H9 (cell line): ENCODE data around the gene COL4A6. TPM values are rescaled to one million over a fixed set of nuclear protein-coding genes. Genes with fewer than 3 reads are reported as not detected.

Source experiments
- DNase-seq: peaks from one replicate; pipeline ENCODE4 v3.0.0-alpha.2; 2017
- H2AFZ ChIP-seq: one replicate; pipeline ENCODE4 v1.6.1; 2013; ENCODE audit warnings: mild to moderate bottlenecking, low read length, control low read depth, moderate library complexity
- H2AK5ac ChIP-seq: 2 replicates; pipeline ENCODE4 v1.6.1; 2013; ENCODE audit warnings: low read length, control low read depth, mixed read lengths; ENCODE audit not compliant: insufficient read length
- H2BK120ac ChIP-seq: one replicate; pipeline ENCODE4 v1.6.1; 2013; ENCODE audit warnings: low read depth, mild to moderate bottlenecking, low read length, control low read depth, inconsistent platforms; ENCODE audit not compliant: poor library complexity, severe bottlenecking
- H2BK12ac ChIP-seq: 2 replicates; pipeline ENCODE4 v1.6.1; 2013; ENCODE audit warnings: low read length, control low read depth, mixed read lengths, low read depth; ENCODE audit not compliant: insufficient read length
- H2BK15ac ChIP-seq: 2 replicates; pipeline ENCODE4 v1.6.1; 2013; ENCODE audit warnings: low read depth, low read length, control low read depth
- H2BK20ac ChIP-seq: one replicate; pipeline ENCODE4 v1.6.1; 2013; ENCODE audit warnings: low read depth, mild to moderate bottlenecking, low read length, control low read depth, inconsistent platforms; ENCODE audit not compliant: poor library complexity, severe bottlenecking
- H2BK5ac ChIP-seq: 2 replicates; pipeline ENCODE4 v1.6.1; 2013; ENCODE audit warnings: low read length, control low read depth, mixed read lengths; ENCODE audit not compliant: insufficient read length
- H3K14ac ChIP-seq: 2 replicates; pipeline ENCODE4 v1.6.1; 2013; ENCODE audit warnings: low read length, control low read depth; ENCODE audit not compliant: insufficient read depth
- H3K18ac ChIP-seq: 2 replicates; pipeline ENCODE4 v1.6.1; 2013; ENCODE audit warnings: low read depth, mild to moderate bottlenecking, mixed read lengths, low read length, control low read depth; ENCODE audit not compliant: insufficient read length
- H3K23ac ChIP-seq: 2 replicates; pipeline ENCODE4 v1.6.1; 2013; ENCODE audit warnings: low read length, control low read depth, mixed read lengths, low read depth; ENCODE audit not compliant: insufficient read length
- H3K23me2 ChIP-seq: 2 replicates; pipeline ENCODE4 v1.6.1; 2013; ENCODE audit warnings: low read depth, mild to moderate bottlenecking, mixed read lengths, low read length, control low read depth; ENCODE audit not compliant: insufficient read length, poor library complexity, severe bottlenecking
- H3K27ac ChIP-seq: 2 replicates; pipeline ENCODE4 v1.5.1; 2013; ENCODE audit warnings: low read length, control low read depth, mixed read lengths, low read depth; ENCODE audit not compliant: insufficient read length
- H3K27me3 ChIP-seq: 2 replicates; pipeline ENCODE4 v1.6.1; 2013; ENCODE audit warnings: low read length, control low read depth, inconsistent platforms; ENCODE audit not compliant: insufficient read depth
- H3K4ac ChIP-seq: 2 replicates; pipeline ENCODE4 v1.6.1; 2013; ENCODE audit warnings: low read depth, mild to moderate bottlenecking, control low read depth, inconsistent platforms, low read length, moderate library complexity
- H3K4me1 ChIP-seq: 2 replicates; pipeline ENCODE4 v1.6.1; 2013; ENCODE audit warnings: low read length, control low read depth, inconsistent platforms; ENCODE audit not compliant: insufficient read depth
- H3K4me2 ChIP-seq: 2 replicates; pipeline ENCODE4 v1.6.1; 2013; ENCODE audit warnings: low read length, control low read depth, mixed read lengths; ENCODE audit not compliant: insufficient read length, insufficient read depth
- H3K56ac ChIP-seq: 2 replicates; pipeline ENCODE4 v1.6.1; 2013; ENCODE audit warnings: low read depth, mild to moderate bottlenecking, mixed read lengths, low read length, control low read depth; ENCODE audit not compliant: insufficient read length
- H3K79me1 ChIP-seq: 2 replicates; pipeline ENCODE4 v1.6.1; 2013; ENCODE audit warnings: low read depth, mild to moderate bottlenecking, moderate library complexity, low read length, control low read depth, inconsistent platforms; ENCODE audit not compliant: insufficient read depth, poor library complexity, severe bottlenecking
- H3K79me2 ChIP-seq: 2 replicates; pipeline ENCODE4 v1.6.1; 2013; ENCODE audit warnings: low read length, control low read depth, inconsistent platforms; ENCODE audit not compliant: insufficient read depth
- H3K9ac ChIP-seq: 2 replicates; pipeline ENCODE4 v1.6.1; 2013; ENCODE audit warnings: low read length, control low read depth, mixed read lengths; ENCODE audit not compliant: insufficient read length; ENCODE audit errors: extremely low read depth
- H3K9me3 ChIP-seq: one replicate; pipeline ENCODE4 v1.6.1; 2013; ENCODE audit warnings: low read depth, low read length, inconsistent platforms; ENCODE audit not compliant: control insufficient read depth
- H3T11ph ChIP-seq: one replicate; pipeline ENCODE4 v1.6.1; 2013; ENCODE audit warnings: mild to moderate bottlenecking, low read length, control low read depth, inconsistent platforms
- H4K20me1 ChIP-seq: one replicate; pipeline ENCODE4 v1.6.1; 2013; ENCODE audit not compliant: control insufficient read depth, insufficient read length, insufficient read depth
- H4K5ac ChIP-seq: 2 replicates; pipeline ENCODE4 v1.6.1; 2013; ENCODE audit warnings: low read depth, mild to moderate bottlenecking, mixed read lengths, low read length, control low read depth; ENCODE audit not compliant: insufficient read length
- H4K8ac ChIP-seq: replicated peaks from 2 replicates; pipeline ENCODE4 v1.6.1; 2013; ENCODE audit warnings: low read length, control low read depth, mixed read lengths, low read depth; ENCODE audit not compliant: insufficient read length
- H4K91ac ChIP-seq: 2 replicates; pipeline ENCODE4 v1.6.1; 2013; ENCODE audit warnings: low read depth, mild to moderate bottlenecking, moderate library complexity, mixed read lengths, low read length, control low read depth; ENCODE audit not compliant: insufficient read length
- H3K27ac Mint-ChIP-seq, 3 experiments: 2 replicates in 2 of 3; 3 replicates in 1 of 3; pipeline ENCODE4 v1.8.0; 2020 to 2021; ENCODE audit warnings: mixed read lengths in 3 of 3, mild to moderate bottlenecking in 1 of 3, moderate library complexity in 1 of 3
- H3K27me3 Mint-ChIP-seq: 2 replicates; pipeline ENCODE4 v1.8.0; 2021; ENCODE audit warnings: low read depth, mild to moderate bottlenecking, moderate library complexity, mixed read lengths
- H3K36me3 Mint-ChIP-seq, 3 experiments: 2 replicates in 2 of 3; 3 replicates in 1 of 3; pipeline ENCODE4 v1.8.0; 2020 to 2021; ENCODE audit warnings: low read depth in 3 of 3, mixed read lengths in 3 of 3; ENCODE audit not compliant: insufficient read depth in 1 of 3
- H3K4me1 Mint-ChIP-seq, 2 experiments: 2 replicates each; pipeline ENCODE4 v1.8.0; 2020; ENCODE audit warnings: mixed read lengths in 2 of 2
- H3K4me3 Mint-ChIP-seq, 2 experiments: 2 replicates in 1 of 2; 3 replicates in 1 of 2; pipeline ENCODE4 v1.8.0; 2020 to 2021; ENCODE audit warnings: mild to moderate bottlenecking in 2 of 2, mixed read lengths in 2 of 2, moderate library complexity in 1 of 2
- H3K9me3 Mint-ChIP-seq, 2 experiments: 2 replicates in 1 of 2; 3 replicates in 1 of 2; pipeline ENCODE4 v1.8.0; 2020; ENCODE audit warnings: mild to moderate bottlenecking in 2 of 2, mixed read lengths in 2 of 2, moderate library complexity in 1 of 2
- WGBS: extraction: QIAGEN DNeasy Blood & Tissue Kit; methylation state at CpG from one replicate; pipeline ENCODE4 v1.1.7; 2013; ENCODE audit warnings: missing lambda C conversion rate, low lambda C conversion rate, mixed read lengths; ENCODE audit not compliant: insufficient read length; ENCODE audit errors: extremely low coverage; 5-methylcytosine and 5-hydroxymethylcytosine counted together
- total RNA-seq: library from RNA; stranded (reverse); gene quantifications from 2 replicates; pipeline ENCODE4 v1.2.1, GENCODE V29; 2021
- TF ChIP-seq, protein P1 (sequence below): fragments of 200-600 bp; sonication (generic); conservative IDR thresholded peaks from 3 replicates; pipeline ENCODE4 v1.8.0; 2021; ENCODE audit warnings: antibody characterized with exemption, mild to moderate bottlenecking

Gene COL4A6
- total RNA-seq, 1 experiment from 2014 or later, result 16.7 TPM

DNA sequence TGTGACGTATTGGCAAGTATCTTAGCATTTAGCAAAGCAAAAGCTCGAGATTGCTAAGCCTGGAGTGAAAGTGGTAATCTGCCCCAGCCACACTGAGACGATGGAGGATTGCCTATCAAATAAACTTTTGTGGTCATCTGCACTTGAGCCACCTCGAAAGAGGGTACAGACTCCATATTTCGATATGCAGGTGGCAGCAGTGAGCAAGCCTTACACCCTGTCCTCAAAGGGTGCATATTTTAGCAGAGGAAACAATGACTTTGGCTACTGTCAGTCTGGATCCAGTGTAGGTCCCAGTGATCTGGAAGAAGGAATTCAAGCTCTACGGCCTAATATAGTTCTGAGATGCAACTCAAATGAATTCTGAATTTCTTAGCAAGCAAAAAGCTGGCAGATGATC, 192.8 kb downstream of the COL4A6 start:
- H4K91ac ChIP-seq, result no peak overlapping the region
- no peak overlapping the region for H3K23ac ChIP-seq
- no peak overlapping the region for H2BK15ac ChIP-seq
- H3K56ac ChIP-seq, result no peak overlapping the region
- no peaks in the 10 kb centered on the region for H3K79me1 ChIP-seq
- H3K9me3 ChIP-seq, result no peaks in the 10 kb centered on the region
- no peak overlapping the region for H3K18ac ChIP-seq
- no peak overlapping the region for H3K14ac ChIP-seq
- H4K20me1 ChIP-seq, result no peaks in the 10 kb centered on the region
- H2BK120ac ChIP-seq, result no peak overlapping the region
- no peak overlapping the region for H2BK12ac ChIP-seq
- H2BK20ac ChIP-seq, result no peak overlapping the region
- TF ChIP-seq, protein P1, sequence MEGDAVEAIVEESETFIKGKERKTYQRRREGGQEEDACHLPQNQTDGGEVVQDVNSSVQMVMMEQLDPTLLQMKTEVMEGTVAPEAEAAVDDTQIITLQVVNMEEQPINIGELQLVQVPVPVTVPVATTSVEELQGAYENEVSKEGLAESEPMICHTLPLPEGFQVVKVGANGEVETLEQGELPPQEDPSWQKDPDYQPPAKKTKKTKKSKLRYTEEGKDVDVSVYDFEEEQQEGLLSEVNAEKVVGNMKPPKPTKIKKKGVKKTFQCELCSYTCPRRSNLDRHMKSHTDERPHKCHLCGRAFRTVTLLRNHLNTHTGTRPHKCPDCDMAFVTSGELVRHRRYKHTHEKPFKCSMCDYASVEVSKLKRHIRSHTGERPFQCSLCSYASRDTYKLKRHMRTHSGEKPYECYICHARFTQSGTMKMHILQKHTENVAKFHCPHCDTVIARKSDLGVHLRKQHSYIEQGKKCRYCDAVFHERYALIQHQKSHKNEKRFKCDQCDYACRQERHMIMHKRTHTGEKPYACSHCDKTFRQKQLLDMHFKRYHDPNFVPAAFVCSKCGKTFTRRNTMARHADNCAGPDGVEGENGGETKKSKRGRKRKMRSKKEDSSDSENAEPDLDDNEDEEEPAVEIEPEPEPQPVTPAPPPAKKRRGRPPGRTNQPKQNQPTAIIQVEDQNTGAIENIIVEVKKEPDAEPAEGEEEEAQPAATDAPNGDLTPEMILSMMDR, result peak; percentile 48; the same call in 2 of the 3 replicates
- WGBS, result no CpG with 5 or more reads among the region's 6 CpGs
- H3K4me1 ChIP-seq, result no peaks in the 10 kb centered on the region
- H2AFZ ChIP-seq, result no peak overlapping the region
- no peaks in the 10 kb centered on the region for H3K79me2 ChIP-seq
- no peak overlapping the region for H2BK5ac ChIP-seq
- H3K23me2 ChIP-seq, result no peaks in the 10 kb centered on the region
- H3K4me2 ChIP-seq, result no peak overlapping the region
- H3K36me3 Mint-ChIP-seq, result peaks cover 0 to 2% (median 0%) of the 10 kb centered on the region in 3 experiments; a peak in 3 of 7 replicates
- H3K27me3 ChIP-seq, result no peaks in the 10 kb centered on the region
- no peak overlapping the region for H3K9ac ChIP-seq
- H3T11ph ChIP-seq, result no peak overlapping the region
- peaks cover 8 to 9% of the 10 kb centered on the region in 2 experiments for H3K4me1 Mint-ChIP-seq
- no peaks in the 10 kb centered on the region for H3K27me3 Mint-ChIP-seq
- H3K27ac ChIP-seq, result no peak overlapping the region
- H3K9me3 Mint-ChIP-seq, result peaks cover 0 to 2% of the 10 kb centered on the region in 2 experiments; a peak in 3 of 5 replicates
- no peak overlapping the region for H3K4me3 Mint-ChIP-seq
- DNase-seq, result no peak
- no peak overlapping the region for H3K4ac ChIP-seq
- H3K27ac Mint-ChIP-seq, result no peak overlapping the region
- no peak overlapping the region for H2AK5ac ChIP-seq
- H4K8ac ChIP-seq, result no peak overlapping the region
- no peak overlapping the region for H4K5ac ChIP-seq
